Chondrocyte (in vitro differentiated cells): ENCODE data around the gene DDX42. TPM values are rescaled to one million over a fixed set of nuclear protein-coding genes. Genes with fewer than 3 reads are reported as not detected.

ENCODE experiments used
- DNase-seq: peaks from one replicate; pipeline ENCODE4 v3.0.0; 2021; ENCODE audit warnings: mixed read lengths, low spot score
- H3K27ac Mint-ChIP-seq: one replicate; pipeline ENCODE4 v1.8.0; 2021; ENCODE audit warnings: mild to moderate bottlenecking, moderate library complexity, mixed read lengths; ENCODE audit not compliant: unreplicated experiment
- H3K27me3 Mint-ChIP-seq: 2 replicates; pipeline ENCODE4 v1.8.0; 2021; ENCODE audit warnings: low read depth, mixed read lengths
- H3K36me3 Mint-ChIP-seq: 2 replicates; pipeline ENCODE4 v1.8.0; 2021; ENCODE audit warnings: low read depth, mixed read lengths
- H3K4me1 Mint-ChIP-seq: 2 replicates; pipeline ENCODE4 v1.8.0; 2021; ENCODE audit warnings: low read depth, mild to moderate bottlenecking, mixed read lengths
- H3K4me3 Mint-ChIP-seq: one replicate; pipeline ENCODE4 v1.8.0; 2021; ENCODE audit warnings: mild to moderate bottlenecking, moderate library complexity, mixed read lengths; ENCODE audit not compliant: unreplicated experiment
- H3K9me3 Mint-ChIP-seq: 2 replicates; pipeline ENCODE4 v1.8.0; 2021; ENCODE audit warnings: low read depth, mixed read lengths
- total RNA-seq: library from RNA; stranded (reverse); gene quantifications from 3 replicates; pipeline ENCODE4 v1.2.1, GENCODE V29; 2021
- TF ChIP-seq, protein P1 (sequence below): fragments of 200-600 bp; sonication (generic); IDR thresholded peaks from 2 replicates; pipeline ENCODE4 v1.5.0; 2021; ENCODE audit warnings: antibody characterized with exemption, mild to moderate bottlenecking, moderate library complexity

Gene DDX42
- total RNA-seq, 1 donor from 2014 or later, result 99.0 TPM

DNA sequence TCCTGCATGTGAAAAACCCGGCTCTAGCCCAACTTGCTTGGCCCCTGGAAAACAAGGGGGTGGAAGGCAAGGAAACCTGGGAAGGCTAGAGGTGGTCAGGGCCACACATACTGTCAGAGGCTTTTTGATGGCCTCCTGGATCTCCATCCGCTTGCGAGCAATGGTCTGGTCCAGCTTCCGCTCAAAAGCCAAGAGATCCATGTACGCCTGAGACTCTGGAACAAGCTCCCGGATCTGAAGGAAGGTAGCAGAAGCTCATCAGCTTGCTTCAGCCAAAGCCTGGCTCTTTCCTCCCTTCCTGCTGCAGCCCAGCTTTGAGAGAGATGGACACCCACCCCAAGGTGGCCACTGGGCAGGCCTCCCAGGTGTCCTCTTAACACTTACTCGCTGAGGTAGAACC lies 62.8 kb downstream of the DDX42 start:
- Mint-ChIP-seq H3K27me3 (no peaks in the 10 kb centered on the region), H3K9me3 (no peaks in the 10 kb centered on the region), H3K4me1 (peaks cover 25% of the 10 kb centered on the region), H3K36me3 (peaks cover 13% of the 10 kb centered on the region), H3K4me3 (no peak overlapping the region), H3K27ac (no peak overlapping the region)
- TF ChIP-seq, protein P1, sequence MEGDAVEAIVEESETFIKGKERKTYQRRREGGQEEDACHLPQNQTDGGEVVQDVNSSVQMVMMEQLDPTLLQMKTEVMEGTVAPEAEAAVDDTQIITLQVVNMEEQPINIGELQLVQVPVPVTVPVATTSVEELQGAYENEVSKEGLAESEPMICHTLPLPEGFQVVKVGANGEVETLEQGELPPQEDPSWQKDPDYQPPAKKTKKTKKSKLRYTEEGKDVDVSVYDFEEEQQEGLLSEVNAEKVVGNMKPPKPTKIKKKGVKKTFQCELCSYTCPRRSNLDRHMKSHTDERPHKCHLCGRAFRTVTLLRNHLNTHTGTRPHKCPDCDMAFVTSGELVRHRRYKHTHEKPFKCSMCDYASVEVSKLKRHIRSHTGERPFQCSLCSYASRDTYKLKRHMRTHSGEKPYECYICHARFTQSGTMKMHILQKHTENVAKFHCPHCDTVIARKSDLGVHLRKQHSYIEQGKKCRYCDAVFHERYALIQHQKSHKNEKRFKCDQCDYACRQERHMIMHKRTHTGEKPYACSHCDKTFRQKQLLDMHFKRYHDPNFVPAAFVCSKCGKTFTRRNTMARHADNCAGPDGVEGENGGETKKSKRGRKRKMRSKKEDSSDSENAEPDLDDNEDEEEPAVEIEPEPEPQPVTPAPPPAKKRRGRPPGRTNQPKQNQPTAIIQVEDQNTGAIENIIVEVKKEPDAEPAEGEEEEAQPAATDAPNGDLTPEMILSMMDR, result no peak
- no peak for DNase-seq

DNA sequence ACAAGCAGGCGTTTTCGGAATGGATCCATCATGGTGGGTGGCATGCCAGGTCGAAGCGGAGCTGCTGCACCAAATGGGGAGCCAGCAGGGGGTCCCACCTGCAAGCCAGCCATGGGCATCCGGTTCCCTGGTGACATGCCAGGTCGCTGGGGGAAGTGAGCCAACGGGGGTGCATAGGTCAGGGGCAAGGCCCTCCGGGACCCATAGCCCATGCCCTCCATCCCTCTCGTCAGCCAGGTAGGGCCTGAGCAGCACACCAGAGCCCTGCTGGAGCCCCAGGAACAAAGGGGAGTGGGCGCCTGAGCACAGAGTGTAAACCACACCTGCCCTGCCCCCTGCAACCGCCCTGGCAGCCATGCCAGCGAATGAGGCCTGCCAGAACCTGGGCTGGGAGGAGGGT lies 63.5 kb downstream of the DDX42 start:
- no peaks in the 10 kb centered on the region for H3K9me3 Mint-ChIP-seq
- H3K27ac Mint-ChIP-seq, result no peak overlapping the region
- TF ChIP-seq, protein P1, result no peak
- H3K4me3 Mint-ChIP-seq, result no peak overlapping the region
- no peaks in the 10 kb centered on the region for H3K27me3 Mint-ChIP-seq
- peaks cover 7% of the 10 kb centered on the region for H3K36me3 Mint-ChIP-seq
- DNase-seq, result no peak
- H3K4me1 Mint-ChIP-seq, result peaks cover 25% of the 10 kb centered on the region

DNA sequence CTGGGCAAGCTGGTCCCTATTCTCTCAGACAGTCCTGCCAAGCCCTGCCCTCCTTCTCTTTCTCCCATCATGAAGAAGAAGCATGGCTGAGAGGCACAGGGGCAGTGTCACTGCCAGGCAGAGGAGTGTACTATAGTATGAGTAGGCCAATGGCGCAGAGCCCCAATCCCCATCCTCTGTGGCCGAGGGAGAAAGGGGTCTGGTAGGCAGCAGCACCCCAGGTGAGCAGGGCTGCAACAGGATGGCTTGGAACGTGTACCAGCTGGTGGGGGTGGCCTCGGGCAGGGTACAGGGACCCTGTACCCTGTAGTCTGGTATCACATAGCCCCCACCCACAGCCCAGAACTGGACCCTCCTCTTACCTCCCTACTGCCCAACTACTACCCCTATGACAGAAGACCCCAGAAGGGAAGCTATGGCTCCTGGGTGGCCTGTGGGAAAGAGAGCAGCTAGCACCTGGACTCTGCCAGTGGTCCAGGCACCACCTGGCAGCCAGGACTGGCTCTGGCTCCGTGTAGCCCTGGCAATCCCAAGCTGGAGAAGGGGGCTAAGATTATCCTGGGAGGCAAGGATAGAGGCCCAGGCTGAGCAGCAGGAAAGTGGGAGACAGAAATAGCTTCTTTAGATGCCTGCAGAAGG lies 64.1 kb downstream of the DDX42 start:
- no peaks in the 10 kb centered on the region for H3K9me3 Mint-ChIP-seq
- no peak overlapping the region for H3K4me3 Mint-ChIP-seq
- peak overlapping the region; percentile 57 for H3K27ac Mint-ChIP-seq
- H3K27me3 Mint-ChIP-seq, result no peaks in the 10 kb centered on the region
- TF ChIP-seq, protein P1, result no peak
- H3K36me3 Mint-ChIP-seq, result peaks cover 6% of the 10 kb centered on the region
- peaks cover 25% of the 10 kb centered on the region for H3K4me1 Mint-ChIP-seq
- no peak for DNase-seq

DNA sequence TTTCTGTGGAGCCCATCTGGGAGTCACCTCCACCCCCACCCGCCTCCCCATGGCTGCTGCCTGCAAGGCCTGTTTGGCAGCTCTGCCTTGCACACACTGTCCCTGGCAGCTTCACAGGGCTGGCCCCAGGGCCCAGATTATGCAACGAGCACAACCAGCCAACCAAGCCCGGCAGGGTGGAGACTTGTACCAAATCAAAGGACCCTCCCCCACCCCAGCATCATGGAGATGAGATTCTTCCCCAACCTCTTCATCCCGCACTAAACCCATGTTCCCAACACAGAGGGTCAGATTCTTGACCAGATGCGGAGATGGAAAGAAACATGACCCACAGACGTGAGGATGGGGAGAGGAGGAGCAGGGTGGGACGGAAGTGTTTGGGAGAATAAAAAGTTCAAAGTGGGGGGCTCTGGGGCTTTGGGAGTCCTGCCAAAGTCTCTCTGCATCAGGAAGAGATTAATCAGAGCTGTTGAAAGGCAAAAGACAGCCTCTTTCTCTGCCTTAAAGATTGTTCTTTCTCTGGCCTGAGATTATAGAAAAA lies 64.7 kb downstream of the DDX42 start:
- TF ChIP-seq, protein P1, result no peak
- Mint-ChIP-seq H3K4me1 (peaks cover 28% of the 10 kb centered on the region), H3K27me3 (no peaks in the 10 kb centered on the region), H3K36me3 (peaks cover 6% of the 10 kb centered on the region), H3K9me3 (no peaks in the 10 kb centered on the region), H3K4me3 (no peak overlapping the region), H3K27ac (no peak overlapping the region)
- DNase-seq, result no peak

DNA sequence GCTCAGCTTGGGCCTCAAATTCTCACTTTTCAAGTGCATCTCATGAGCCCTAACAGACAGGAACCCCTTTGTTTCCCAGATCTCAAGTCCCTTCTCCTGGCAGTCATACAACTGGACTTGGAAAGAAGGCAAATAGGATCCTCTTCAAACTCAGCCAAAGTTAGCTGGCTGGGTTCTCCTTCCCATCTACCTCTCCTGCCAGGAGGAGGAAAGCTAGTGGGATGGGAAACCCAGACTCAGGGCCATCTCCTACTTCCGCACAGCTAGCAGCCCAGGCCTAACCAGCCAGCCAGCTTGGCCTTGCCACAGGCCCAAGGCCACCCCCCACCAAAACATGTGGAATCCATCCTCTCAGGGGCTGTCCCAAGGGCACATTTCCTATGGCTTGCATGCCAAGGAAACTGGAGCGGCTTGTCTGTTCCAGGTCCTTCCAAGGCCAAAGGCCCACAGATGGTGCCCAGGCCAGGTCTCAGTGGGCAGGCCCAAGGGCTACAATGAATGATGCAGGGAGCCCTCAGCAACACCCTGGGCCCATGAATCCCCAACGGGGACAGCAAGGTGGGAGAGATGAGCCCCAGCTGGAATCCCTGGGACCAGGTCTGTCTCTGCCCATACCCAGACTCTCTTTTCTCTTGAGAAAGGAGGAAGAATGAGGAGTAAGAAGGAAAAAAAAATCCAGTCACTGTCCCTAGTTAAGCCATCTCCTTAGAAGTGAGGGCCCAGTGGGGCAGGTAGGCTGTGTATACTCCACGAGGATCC lies 66.8 kb downstream of the DDX42 start:
- Mint-ChIP-seq H3K4me3 (peak overlapping the region; percentile 93), H3K4me1 (peaks cover 31% of the 10 kb centered on the region), H3K9me3 (no peaks in the 10 kb centered on the region), H3K27ac (peak overlapping the region; percentile 93), H3K27me3 (no peaks in the 10 kb centered on the region), H3K36me3 (peaks cover 2% of the 10 kb centered on the region)
- no peak for DNase-seq
- TF ChIP-seq, protein P1, result no peak
